ENCODE results near the gene MYO1A.
"Not testable (repeated sequence)": the region's sequence is repeated elsewhere in the genome, so short reads cannot be mapped to it uniquely, and the experiment has no call there.

The MYO1A gene

GRCh38 chr12:57073566-57074450, 23.9 kb upstream of the MYO1A start:
- H3K4me1 Mint-ChIP-seq, result peaks cover 12 to 27% of the 10 kb centered on the region in 2 donors
- H3K27me3 Mint-ChIP-seq; DNase-seq; H3K4me3 Mint-ChIP-seq; ATAC-seq (replicated peaks); H3K27ac Mint-ChIP-seq; H3K9me3 Mint-ChIP-seq: not testable (repeated sequence)
- H3K36me3 Mint-ChIP-seq, result peaks cover 16 to 26% of the 10 kb centered on the region in 2 donors

- ATAC-seq (replicated peaks) (no peak), DNase-seq (no peak)
- Mint-ChIP-seq H3K36me3 (peaks cover 26 to 33% of the 10 kb centered on the region in 2 donors), H3K27ac (peak overlapping the region; percentile 60), H3K27me3 (no peaks in the 10 kb centered on the region), H3K4me1 (peaks cover 12 to 27% of the 10 kb centered on the region in 2 donors), H3K9me3 (no peaks in the 10 kb centered on the region), H3K4me3 (no peak overlapping the region)
Measured at GRCh38 chr12:57072661-57073060, 22.7 kb upstream of the MYO1A start.

DNA sequence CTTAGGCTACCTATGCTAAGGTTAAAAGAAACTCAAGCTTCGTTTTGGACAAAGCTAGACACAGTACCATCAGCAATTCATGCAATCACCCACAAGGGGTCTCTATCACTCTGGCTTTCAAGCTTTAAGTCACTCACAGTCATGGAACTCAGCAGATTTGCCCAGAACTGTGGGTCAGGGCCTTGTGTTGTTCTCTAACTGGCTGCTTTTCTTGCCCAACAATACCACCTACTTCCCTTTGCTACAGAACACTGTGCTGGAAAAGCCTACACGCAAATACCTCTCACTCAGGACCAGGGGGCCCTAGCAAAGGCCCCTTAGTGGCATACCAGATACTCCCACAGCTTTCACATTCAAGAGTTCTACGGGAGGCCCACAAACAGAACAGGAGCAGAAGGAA, 19.6 kb upstream of the MYO1A start:
- H3K4me1 Mint-ChIP-seq, result peaks cover 16 to 18% of the 10 kb centered on the region in 2 donors
- H3K4me3 Mint-ChIP-seq, result no peak overlapping the region
- DNase-seq, result peak; percentile 36
- H3K36me3 Mint-ChIP-seq, result peaks cover 27 to 48% of the 10 kb centered on the region in 2 donors
- H3K9me3 Mint-ChIP-seq, result no peaks in the 10 kb centered on the region
- H3K27ac Mint-ChIP-seq, result peak overlapping the region; percentile 72
- peak; percentile 100 for ATAC-seq (replicated peaks)
- no peaks in the 10 kb centered on the region for H3K27me3 Mint-ChIP-seq

DNA sequence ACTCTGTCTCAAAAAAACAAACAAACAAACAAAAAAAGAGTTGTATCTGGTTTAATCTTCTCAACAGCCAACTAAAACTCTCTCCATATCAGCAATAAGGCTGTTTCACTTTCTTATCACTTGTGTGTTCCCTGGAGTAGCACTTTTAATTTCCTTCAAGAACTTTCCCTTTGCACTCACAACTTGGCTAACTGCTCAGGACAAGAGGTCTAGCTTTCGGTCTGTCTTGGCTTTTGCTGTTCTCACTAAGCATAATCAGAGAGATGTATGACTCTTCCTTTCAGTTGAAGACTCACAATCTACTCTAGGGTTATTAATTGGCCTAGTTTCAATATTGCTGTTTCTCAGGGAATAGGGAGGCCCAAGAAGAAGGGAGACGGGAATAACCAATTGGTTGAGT, 16.3 kb upstream of the MYO1A start:
- no peaks in the 10 kb centered on the region for H3K9me3 Mint-ChIP-seq
- H3K4me1 Mint-ChIP-seq, result peaks cover 18 to 24% of the 10 kb centered on the region in 2 donors
- no peaks in the 10 kb centered on the region for H3K27me3 Mint-ChIP-seq
- no peak overlapping the region for H3K4me3 Mint-ChIP-seq
- DNase-seq, result no peak
- ATAC-seq (replicated peaks), result no peak
- peaks cover 27 to 42% of the 10 kb centered on the region in 2 donors for H3K36me3 Mint-ChIP-seq
- peak overlapping the region; percentile 56 for H3K27ac Mint-ChIP-seq

GRCh38 chr12:57063991-57064685, 14.2 kb upstream of the MYO1A start:
- no peak for DNase-seq

DNA sequence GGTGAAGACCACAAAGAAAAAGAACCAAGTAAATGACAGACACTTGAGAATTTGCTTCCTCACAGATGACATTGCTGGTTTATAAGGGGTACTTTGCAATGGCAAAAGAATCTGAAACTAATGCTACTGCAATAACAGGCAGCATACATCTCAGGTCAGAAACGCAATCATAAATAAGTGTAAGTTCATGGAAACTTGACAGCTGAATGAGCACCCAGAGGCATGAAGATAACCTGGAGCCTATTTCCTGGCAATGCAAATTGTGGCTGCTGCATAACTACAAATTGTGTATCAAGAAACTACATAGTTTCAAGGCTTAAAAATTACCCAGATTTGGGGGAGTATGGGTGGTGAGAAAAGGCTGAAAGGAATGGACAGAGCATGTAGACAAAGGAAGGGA, 8.5 kb upstream of the MYO1A start:
- Mint-ChIP-seq H3K27ac (peak overlapping the region; percentile 9), H3K4me1 (peaks cover 20 to 26% of the 10 kb centered on the region in 2 donors), H3K4me3 (peak overlapping the region; percentile 1 to 2), H3K36me3 (peaks cover 27 to 39% of the 10 kb centered on the region in 2 donors), H3K27me3 (no peaks in the 10 kb centered on the region), H3K9me3 (no peaks in the 10 kb centered on the region)
- DNase-seq, result no peak
- ATAC-seq (replicated peaks), result peak; percentile 83 to 87

More at GRCh38 chr12:57063991-57064685, 14.2 kb upstream of the MYO1A start:
- H3K9me3 Mint-ChIP-seq, result no peaks in the 10 kb centered on the region
- ATAC-seq (replicated peaks), result peak; percentile 92 to 95
- peak overlapping the region; percentile 86 for H3K27ac Mint-ChIP-seq
- peaks cover 12 to 15% of the 10 kb centered on the region in 2 donors for H3K4me1 Mint-ChIP-seq
- H3K4me3 Mint-ChIP-seq, result peak overlapping the region; percentile 68 to 69
- H3K27me3 Mint-ChIP-seq, result no peaks in the 10 kb centered on the region
- peaks cover 25 to 36% of the 10 kb centered on the region in 2 donors for H3K36me3 Mint-ChIP-seq

DNA sequence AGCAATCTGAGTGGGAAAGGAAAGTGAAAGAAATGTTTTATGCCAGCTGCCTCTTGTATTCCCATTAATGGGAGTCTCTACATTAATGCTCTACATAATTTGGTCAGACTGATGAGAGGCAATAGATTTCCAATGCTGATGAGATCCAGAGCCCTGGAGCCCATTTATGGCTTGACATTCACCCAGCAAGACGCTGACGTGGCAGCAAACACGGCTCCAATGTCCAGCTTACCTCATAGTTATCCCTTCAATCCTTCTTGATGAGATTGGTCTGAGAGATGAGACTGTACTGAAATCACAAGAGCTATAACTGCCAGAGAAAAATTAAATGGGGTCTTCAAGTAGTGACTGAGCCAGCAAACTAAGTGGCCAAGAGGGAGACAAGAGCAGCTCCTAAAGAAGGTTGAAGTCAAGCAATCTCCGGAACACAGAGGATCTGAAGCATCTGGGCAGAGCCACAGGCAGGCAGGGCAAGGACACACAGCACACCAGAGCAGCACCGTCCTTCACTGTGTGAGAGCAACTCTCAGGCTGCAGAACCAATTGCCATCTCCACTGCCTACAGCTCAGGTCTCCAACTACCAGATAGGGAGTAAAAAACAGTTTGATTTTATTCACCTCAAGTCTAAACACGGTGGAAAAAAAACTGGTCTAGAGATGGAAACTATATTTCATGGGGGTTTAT, 7.3 kb upstream of the MYO1A start:
- H3K4me3 Mint-ChIP-seq, result no peak overlapping the region
- peak overlapping the region; percentile 28 for H3K27ac Mint-ChIP-seq
- no peaks in the 10 kb centered on the region for H3K27me3 Mint-ChIP-seq
- H3K9me3 Mint-ChIP-seq, result no peaks in the 10 kb centered on the region
- H3K36me3 Mint-ChIP-seq, result peaks cover 22 to 44% of the 10 kb centered on the region in 2 donors
- peaks cover 18 to 21% of the 10 kb centered on the region in 2 donors for H3K4me1 Mint-ChIP-seq
- no peak for DNase-seq
- ATAC-seq (replicated peaks), result no peak

DNA sequence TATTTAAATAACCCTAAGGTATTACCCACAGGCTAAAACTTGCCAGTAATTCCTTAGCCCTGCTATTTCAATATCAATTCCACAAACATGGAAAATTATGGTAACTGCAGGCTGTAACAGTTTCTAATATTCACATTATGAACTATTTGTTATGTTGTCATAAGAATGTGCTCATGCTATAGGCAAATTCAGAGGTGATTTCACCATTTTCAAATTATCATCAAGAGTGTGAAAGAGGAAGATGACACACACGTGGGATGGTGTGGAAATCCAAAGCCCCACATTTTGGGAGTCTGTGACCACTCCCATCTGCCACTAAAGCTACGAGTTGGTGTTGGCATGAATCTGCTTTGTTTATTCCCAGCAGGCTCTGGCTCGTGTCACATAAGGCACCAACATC, 5.9 kb upstream of the MYO1A start:
- Mint-ChIP-seq H3K27ac (no peak overlapping the region), H3K36me3 (peaks cover 20 to 43% of the 10 kb centered on the region in 2 donors)

GRCh38 chr12:57053901-57054300, 4.0 kb upstream of the MYO1A start:
- Mint-ChIP-seq H3K4me1 (peaks cover 16 to 19% of the 10 kb centered on the region in 2 donors), H3K36me3 (peaks cover 17 to 34% of the 10 kb centered on the region in 2 donors)
- H3K27ac Mint-ChIP-seq; H3K9me3 Mint-ChIP-seq; DNase-seq; H3K27me3 Mint-ChIP-seq; H3K4me3 Mint-ChIP-seq; ATAC-seq (replicated peaks): not testable (repeated sequence)

More for the DNA sequence above, 5.9 kb upstream of the MYO1A start:
- ATAC-seq (replicated peaks), result no peak
- Mint-ChIP-seq H3K9me3 (no peaks in the 10 kb centered on the region), H3K4me3 (no peak overlapping the region), H3K4me1 (peaks cover 18 to 21% of the 10 kb centered on the region in 2 donors), H3K27me3 (no peaks in the 10 kb centered on the region)
- DNase-seq, result no peak

DNA sequence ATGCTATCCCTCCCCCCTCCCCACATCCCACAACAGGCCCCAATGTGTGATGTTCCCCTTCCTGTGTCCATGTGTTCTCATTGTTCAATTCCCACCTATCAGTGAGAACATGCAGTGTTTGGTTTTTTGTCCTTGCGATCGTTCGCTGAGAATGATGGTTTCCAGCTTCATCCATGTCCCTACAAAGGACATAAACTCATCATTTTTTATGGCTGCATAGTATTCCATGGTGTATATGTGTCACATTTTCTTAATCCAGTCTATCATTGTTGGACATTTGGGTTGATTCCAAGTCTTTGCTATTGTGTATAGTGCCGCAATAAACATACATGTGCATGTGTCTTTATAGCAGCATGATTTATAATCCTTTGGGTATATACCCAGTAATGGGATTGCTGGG, 3.2 kb upstream of the MYO1A start:
- not testable (repeated sequence) for ATAC-seq (replicated peaks)

GRCh38 chr12:57051011-57051410, 1.1 kb upstream of the MYO1A start:
- Mint-ChIP-seq H3K4me3 (no peak overlapping the region), H3K27me3 (peaks cover 0 to 4% of the 10 kb centered on the region in 2 donors), H3K27ac (no peak overlapping the region)

More for the DNA sequence above, 3.2 kb upstream of the MYO1A start:
- not testable (repeated sequence) for H3K27me3 Mint-ChIP-seq, H3K27ac Mint-ChIP-seq, H3K4me3 Mint-ChIP-seq, DNase-seq, H3K9me3 Mint-ChIP-seq
- H3K4me1 Mint-ChIP-seq, result peaks cover 9 to 12% of the 10 kb centered on the region in 2 donors
- H3K36me3 Mint-ChIP-seq, result peaks cover 9 to 27% of the 10 kb centered on the region in 2 donors

GRCh38 chr12:57049119-57049446, 846 bp downstream of the MYO1A start:
- peaks cover 0 to 6% of the 10 kb centered on the region in 2 donors for H3K27me3 Mint-ChIP-seq
- no peak overlapping the region for H3K27ac Mint-ChIP-seq
- no peak for ATAC-seq (replicated peaks)
- H3K4me3 Mint-ChIP-seq, result no peak overlapping the region
- H3K9me3 Mint-ChIP-seq, result no peaks in the 10 kb centered on the region
- peaks cover 17 to 21% of the 10 kb centered on the region in 2 donors for H3K4me1 Mint-ChIP-seq
- peaks cover 0 to 12% of the 10 kb centered on the region in 2 donors for H3K36me3 Mint-ChIP-seq
- no peak for DNase-seq

More at GRCh38 chr12:57051011-57051410, 1.1 kb upstream of the MYO1A start:
- H3K9me3 Mint-ChIP-seq, result no peaks in the 10 kb centered on the region
- DNase-seq (no peak), ATAC-seq (replicated peaks) (no peak)
- H3K4me1 Mint-ChIP-seq, result peaks cover 19 to 21% of the 10 kb centered on the region in 2 donors
- H3K36me3 Mint-ChIP-seq, result peaks cover 0 to 16% of the 10 kb centered on the region in 2 donors

GRCh38 chr12:57048423-57049118, 1.4 kb downstream of the MYO1A start:
- H3K4me1 Mint-ChIP-seq, result peaks cover 17 to 21% of the 10 kb centered on the region in 2 donors
- ATAC-seq (replicated peaks), result no peak
- peaks cover 3 to 10% of the 10 kb centered on the region in 2 donors for H3K27me3 Mint-ChIP-seq
- no peak overlapping the region for H3K4me3 Mint-ChIP-seq
- H3K36me3 Mint-ChIP-seq, result peaks cover 0 to 7% of the 10 kb centered on the region in 2 donors
- H3K9me3 Mint-ChIP-seq, result no peaks in the 10 kb centered on the region
- no peak overlapping the region for H3K27ac Mint-ChIP-seq
- no peak for DNase-seq
